ENCODE measurements around the gene HOXB8.

- TF ChIP-seq, protein P1, sequence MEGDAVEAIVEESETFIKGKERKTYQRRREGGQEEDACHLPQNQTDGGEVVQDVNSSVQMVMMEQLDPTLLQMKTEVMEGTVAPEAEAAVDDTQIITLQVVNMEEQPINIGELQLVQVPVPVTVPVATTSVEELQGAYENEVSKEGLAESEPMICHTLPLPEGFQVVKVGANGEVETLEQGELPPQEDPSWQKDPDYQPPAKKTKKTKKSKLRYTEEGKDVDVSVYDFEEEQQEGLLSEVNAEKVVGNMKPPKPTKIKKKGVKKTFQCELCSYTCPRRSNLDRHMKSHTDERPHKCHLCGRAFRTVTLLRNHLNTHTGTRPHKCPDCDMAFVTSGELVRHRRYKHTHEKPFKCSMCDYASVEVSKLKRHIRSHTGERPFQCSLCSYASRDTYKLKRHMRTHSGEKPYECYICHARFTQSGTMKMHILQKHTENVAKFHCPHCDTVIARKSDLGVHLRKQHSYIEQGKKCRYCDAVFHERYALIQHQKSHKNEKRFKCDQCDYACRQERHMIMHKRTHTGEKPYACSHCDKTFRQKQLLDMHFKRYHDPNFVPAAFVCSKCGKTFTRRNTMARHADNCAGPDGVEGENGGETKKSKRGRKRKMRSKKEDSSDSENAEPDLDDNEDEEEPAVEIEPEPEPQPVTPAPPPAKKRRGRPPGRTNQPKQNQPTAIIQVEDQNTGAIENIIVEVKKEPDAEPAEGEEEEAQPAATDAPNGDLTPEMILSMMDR (IDR thresholded peaks at IDR 0.05; ENCODE audit: low read length), result no peak
- no peak for TF ChIP-seq EZH2 (IDR thresholded peaks at IDR 0.05; ENCODE audit: borderline replicate concordance, low read length)
Observed at GRCh38 chr17:48608494-48608834, 6.6 kb downstream of the HOXB8 start.

Data from OCI-LY1 (cell line).